Small intestine (tissue), 7 donors: ENCODE measurements around the gene FUT8. TPM values are rescaled to one million over a fixed set of nuclear protein-coding genes. Genes with fewer than 3 reads are reported as not detected.

Experiments
- DNase-seq, 2 donors: peaks; one replicate each; pipeline versions ENCODE4 v3.0.0 to v3.0.0-alpha.2; 2013
- FAIRE-seq: peaks from 2 replicates; lab custom pipeline; 2012; peaks lifted over from hg19 to GRCh38; lab: Jason Lieb, UNC
- H3K27ac ChIP-seq, 3 donors: one replicate each; pipeline ENCODE4 v1.5.1; 2013; ENCODE audit warnings: low read length in 2 of 3, mild to moderate bottlenecking in 2 of 3, control low read depth in 1 of 3, inconsistent platforms in 1 of 3, low read depth in 1 of 3, moderate library complexity in 1 of 3
- H3K27me3 ChIP-seq, 3 donors: one replicate each; pipeline ENCODE4 v1.6.1; 2013; ENCODE audit warnings: low read length in 3 of 3, inconsistent platforms in 1 of 3; ENCODE audit not compliant: control insufficient read depth in 3 of 3, insufficient read depth in 3 of 3
- H3K36me3 ChIP-seq, 3 donors: one replicate each; pipeline ENCODE4 v1.6.1; 2013; ENCODE audit warnings: low read length in 3 of 3, inconsistent platforms in 1 of 3, low read depth in 1 of 3, mild to moderate bottlenecking in 1 of 3, moderate library complexity in 1 of 3; ENCODE audit not compliant: control insufficient read depth in 3 of 3, insufficient read depth in 2 of 3
- H3K4me1 ChIP-seq, 3 donors: one replicate each; pipeline ENCODE4 v1.6.1; 2013; ENCODE audit warnings: low read length in 2 of 3, inconsistent platforms in 1 of 3, low read depth in 1 of 3, mild to moderate bottlenecking in 1 of 3, moderate library complexity in 1 of 3; ENCODE audit not compliant: control insufficient read depth in 3 of 3, insufficient read depth in 2 of 3
- H3K4me3 ChIP-seq, 3 donors: one replicate each; pipeline ENCODE4 v1.5.1; 2013; ENCODE audit warnings: low read length in 3 of 3, control low read depth in 1 of 3, inconsistent platforms in 1 of 3, low read depth in 1 of 3, mild to moderate bottlenecking in 1 of 3, moderate library complexity in 1 of 3
- H3K9me3 ChIP-seq, 2 donors: one replicate each; pipeline ENCODE4 v1.6.1; 2013; ENCODE audit warnings: low read depth in 1 of 2, low read length in 1 of 2; ENCODE audit not compliant: control insufficient read depth in 2 of 2, insufficient read depth in 1 of 2
- WGBS, 3 donors: extraction: QIAGEN DNeasy Blood & Tissue Kit; methylation state at CpG; one replicate each; pipeline ENCODE4 v1.1.7; 2013; 5-methylcytosine and 5-hydroxymethylcytosine counted together
- polyA plus RNA-seq, 4 donors: library from polyadenylated mRNA; stranded (reverse) in 3 of 4; unstranded in 1 of 4; fragments of 200-250 nt in 3 of 4; fragments of 120-200 nt in 1 of 4; gene quantifications; one replicate each; pipeline versions ENCODE4 v1.2.1 to v1.2.3, GENCODE V29; 2013
- donor health status: healthy with polysubstance abuse.
- donor health status: control.
- donor health status: control.
- donor health status: Bipolar disorder and iron deficiency.
- donor health status: healthy.

FUT8 gene
- polyA plus RNA-seq, 4 donors, result 4.7 to 81.3 (median 28.6) TPM

- DNase-seq (no peak), FAIRE-seq (no peak)
- no peak overlapping the region for H3K4me3 ChIP-seq
- H3K4me1 ChIP-seq, result peaks cover 0 to 3% (median 0%) of the 10 kb centered on the region in 3 donors
- no peaks in the 10 kb centered on the region for H3K27me3 ChIP-seq
- no peak overlapping the region for H3K27ac ChIP-seq
- WGBS, 3 donors, result 91 to 94% (median 92%) methylated on average over 4 of the region's 4 CpGs
- no peaks in the 10 kb centered on the region for H3K9me3 ChIP-seq
- H3K36me3 ChIP-seq, result peaks cover 0 to 8% (median 0%) of the 10 kb centered on the region in 3 donors
Measured at GRCh38 chr14:65478017-65478416, 65.5 kb downstream of the FUT8 start.

- FAIRE-seq (peak; percentile 65), DNase-seq (peak in 1 of 2 donors; percentile 43)
- Histone ChIP-seq H3K27ac (no peak overlapping the region), H3K9me3 (no peaks in the 10 kb centered on the region), H3K4me3 (no peak overlapping the region), H3K27me3 (no peaks in the 10 kb centered on the region), H3K4me1 (peaks cover 0 to 3% (median 0%) of the 10 kb centered on the region in 3 donors), H3K36me3 (peaks cover 0 to 10% (median 0%) of the 10 kb centered on the region in 3 donors)
- 16 to 32% (median 21%) methylated on average over 1 of the region's 1 CpG for WGBS, 3 donors
Measured at GRCh38 chr14:65478596-65478995, 66.1 kb downstream of the FUT8 start.

GRCh38 chr14:65479386-65479785 is 66.9 kb downstream of the FUT8 start:
- H3K4me1 ChIP-seq, result peaks cover 0 to 3% (median 0%) of the 10 kb centered on the region in 3 donors
- peaks cover 0 to 10% (median 0%) of the 10 kb centered on the region in 3 donors for H3K36me3 ChIP-seq
- 88 to 97% (median 91%) methylated on average over 2 of the region's 2 CpGs for WGBS, 3 donors
- DNase-seq, result no peak
- no peak for FAIRE-seq
- no peak overlapping the region for H3K27ac ChIP-seq
- H3K27me3 ChIP-seq, result no peaks in the 10 kb centered on the region
- peaks cover 0 to under 1% of the 10 kb centered on the region in 2 donors for H3K9me3 ChIP-seq
- no peak overlapping the region for H3K4me3 ChIP-seq

- Histone ChIP-seq H3K27ac (peak overlapping the region in 1 of 3 donors; percentile 5), H3K36me3 (peaks cover 0 to 4% (median 0%) of the 10 kb centered on the region in 3 donors), H3K9me3 (peaks cover 0 to 3% of the 10 kb centered on the region in 2 donors), H3K4me3 (no peak overlapping the region), H3K27me3 (no peaks in the 10 kb centered on the region), H3K4me1 (no peaks in the 10 kb centered on the region)
- DNase-seq, result no peak
- no peak for FAIRE-seq
- WGBS, 3 donors, result 53 to 59% (median 53%) methylated on average over 4 of the region's 4 CpGs
Measured at GRCh38 chr14:65482757-65483438, 70.4 kb downstream of the FUT8 start.

- Histone ChIP-seq H3K4me1 (no peaks in the 10 kb centered on the region), H3K36me3 (peaks cover 0 to 4% (median 0%) of the 10 kb centered on the region in 3 donors), H3K4me3 (no peak overlapping the region), H3K9me3 (peaks cover 0 to 3% of the 10 kb centered on the region in 2 donors), H3K27me3 (no peaks in the 10 kb centered on the region), H3K27ac (no peak overlapping the region)
- no peak for DNase-seq
- 75 to 82% (median 81%) methylated on average over 4 of the region's 4 CpGs for WGBS, 3 donors
- FAIRE-seq, result no peak
Measured at GRCh38 chr14:65483647-65484046, 71.1 kb downstream of the FUT8 start.

GRCh38 chr14:65485516-65485915 is 73.0 kb downstream of the FUT8 start:
- Histone ChIP-seq H3K9me3 (peaks cover 0 to 3% of the 10 kb centered on the region in 2 donors), H3K4me1 (no peaks in the 10 kb centered on the region)
- WGBS, 3 donors, result 81 to 91% (median 85%) methylated on average over 3 of the region's 3 CpGs

GRCh38 chr14:65486863-65487262 is 74.3 kb downstream of the FUT8 start:
- H3K4me1 ChIP-seq, result no peaks in the 10 kb centered on the region
- no peak for FAIRE-seq

More at GRCh38 chr14:65485516-65485915, 73.0 kb downstream of the FUT8 start:
- peaks cover 0 to 4% (median 0%) of the 10 kb centered on the region in 3 donors for H3K36me3 ChIP-seq
- FAIRE-seq (no peak), DNase-seq (no peak)
- no peak overlapping the region for H3K4me3 ChIP-seq
- no peak overlapping the region for H3K27ac ChIP-seq
- H3K27me3 ChIP-seq, result no peaks in the 10 kb centered on the region

GRCh38 chr14:65487783-65488494 is 75.4 kb downstream of the FUT8 start:
- H3K4me3 ChIP-seq, result no peak overlapping the region
- H3K4me1 ChIP-seq, result no peaks in the 10 kb centered on the region
- 84 to 89% (median 87%) methylated on average over 4 of the region's 4 CpGs for WGBS, 3 donors
- FAIRE-seq (no peak), DNase-seq (no peak)
- no peaks in the 10 kb centered on the region for H3K27me3 ChIP-seq
- H3K36me3 ChIP-seq, result peaks cover 0 to 2% (median 0%) of the 10 kb centered on the region in 3 donors
- no peak overlapping the region for H3K27ac ChIP-seq
- peaks cover 0 to 3% of the 10 kb centered on the region in 2 donors for H3K9me3 ChIP-seq

More at GRCh38 chr14:65486863-65487262, 74.3 kb downstream of the FUT8 start:
- Histone ChIP-seq H3K4me3 (no peak overlapping the region), H3K9me3 (peaks cover 0 to 3% of the 10 kb centered on the region in 2 donors), H3K27ac (no peak overlapping the region), H3K36me3 (peaks cover 0 to 4% (median 0%) of the 10 kb centered on the region in 3 donors), H3K27me3 (no peaks in the 10 kb centered on the region)
- DNase-seq, result no peak
